ENCODE data around the gene TP53I11. TPM values are rescaled to one million over a fixed set of nuclear protein-coding genes. Genes with fewer than 3 reads are reported as not detected.

Gene TP53I11
- total RNA-seq, 2 donors from 2014 or later: 60.0 to 141 TPM

DNA sequence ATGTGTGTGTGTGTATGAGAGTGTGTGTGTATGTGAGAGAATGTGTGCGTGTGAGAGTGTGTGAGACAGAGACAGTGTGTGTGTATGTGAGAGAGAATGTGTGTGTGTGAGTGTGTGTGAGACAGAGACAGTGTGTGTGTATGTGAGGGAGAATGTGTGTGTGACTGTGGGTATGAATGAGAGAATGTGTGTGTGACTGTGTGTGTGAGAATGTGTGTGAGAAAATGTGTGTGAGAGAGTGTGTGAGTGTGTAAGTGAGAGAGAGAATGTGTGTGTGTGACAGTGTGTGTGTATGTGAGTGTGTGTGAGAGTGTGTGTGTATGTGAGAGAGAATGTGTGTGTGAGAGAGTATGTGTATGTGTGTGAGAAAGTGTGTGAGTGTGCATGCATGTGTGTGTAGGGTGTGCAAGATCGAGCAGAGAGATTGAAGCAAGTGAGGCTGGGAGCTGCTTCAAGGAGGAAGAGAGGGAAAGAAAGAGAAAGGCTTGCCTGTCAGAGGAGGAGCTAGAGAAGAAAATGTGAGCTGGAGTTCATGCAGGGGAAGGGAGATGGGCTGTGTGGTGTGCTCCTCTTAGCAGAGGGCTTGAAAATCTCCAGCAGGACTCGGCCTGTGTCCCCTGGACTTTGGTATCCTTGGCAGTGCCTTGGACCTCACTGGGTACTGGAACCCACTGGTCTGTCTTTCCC, 27.7 kb upstream of the TP53I11 start:
- no peaks in the 10 kb centered on the region for H3K36me3 ChIP-seq
- H3K27ac ChIP-seq: no peak overlapping the region
- no peak overlapping the region for H3K4me3 ChIP-seq
- ATAC-seq (ENCODE audit: insufficient number of reproducible peaks, low FRiP score, low read depth) (no peak), DNase-seq (ENCODE audit: low spot score) (no peak)
- H3K27me3 ChIP-seq (replicated peaks; ENCODE audit: insufficient read depth): no peaks in the 10 kb centered on the region
- H3K9me3 ChIP-seq: no peaks in the 10 kb centered on the region
- peaks cover 5 to 8% of the 10 kb centered on the region in 2 donors for H3K4me1 ChIP-seq (ENCODE audit: control insufficient read depth in 1 of 2, low read depth in 2 of 2)
- TF ChIP-seq, protein P1, sequence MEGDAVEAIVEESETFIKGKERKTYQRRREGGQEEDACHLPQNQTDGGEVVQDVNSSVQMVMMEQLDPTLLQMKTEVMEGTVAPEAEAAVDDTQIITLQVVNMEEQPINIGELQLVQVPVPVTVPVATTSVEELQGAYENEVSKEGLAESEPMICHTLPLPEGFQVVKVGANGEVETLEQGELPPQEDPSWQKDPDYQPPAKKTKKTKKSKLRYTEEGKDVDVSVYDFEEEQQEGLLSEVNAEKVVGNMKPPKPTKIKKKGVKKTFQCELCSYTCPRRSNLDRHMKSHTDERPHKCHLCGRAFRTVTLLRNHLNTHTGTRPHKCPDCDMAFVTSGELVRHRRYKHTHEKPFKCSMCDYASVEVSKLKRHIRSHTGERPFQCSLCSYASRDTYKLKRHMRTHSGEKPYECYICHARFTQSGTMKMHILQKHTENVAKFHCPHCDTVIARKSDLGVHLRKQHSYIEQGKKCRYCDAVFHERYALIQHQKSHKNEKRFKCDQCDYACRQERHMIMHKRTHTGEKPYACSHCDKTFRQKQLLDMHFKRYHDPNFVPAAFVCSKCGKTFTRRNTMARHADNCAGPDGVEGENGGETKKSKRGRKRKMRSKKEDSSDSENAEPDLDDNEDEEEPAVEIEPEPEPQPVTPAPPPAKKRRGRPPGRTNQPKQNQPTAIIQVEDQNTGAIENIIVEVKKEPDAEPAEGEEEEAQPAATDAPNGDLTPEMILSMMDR (IDR thresholded peaks at IDR 0.05): no peak

- no peaks in the 10 kb centered on the region for H3K9me3 ChIP-seq
- no peak overlapping the region for H3K27ac ChIP-seq
- H3K4me3 ChIP-seq: no peak overlapping the region
- DNase-seq (ENCODE audit: low spot score): no peak
- H3K36me3 ChIP-seq: no peaks in the 10 kb centered on the region
- no peak for ATAC-seq (ENCODE audit: insufficient number of reproducible peaks, low FRiP score, low read depth)
- TF ChIP-seq, protein P1 (IDR thresholded peaks at IDR 0.05): no peak
- no peaks in the 10 kb centered on the region for H3K27me3 ChIP-seq (replicated peaks; ENCODE audit: insufficient read depth)
- peaks cover 5 to 17% of the 10 kb centered on the region in 2 donors for H3K4me1 ChIP-seq (ENCODE audit: control insufficient read depth in 1 of 2, low read depth in 2 of 2)
These were observed 26.9 kb upstream of the TP53I11 start for GRCh38 chr11:44977493-44977984.

DNA sequence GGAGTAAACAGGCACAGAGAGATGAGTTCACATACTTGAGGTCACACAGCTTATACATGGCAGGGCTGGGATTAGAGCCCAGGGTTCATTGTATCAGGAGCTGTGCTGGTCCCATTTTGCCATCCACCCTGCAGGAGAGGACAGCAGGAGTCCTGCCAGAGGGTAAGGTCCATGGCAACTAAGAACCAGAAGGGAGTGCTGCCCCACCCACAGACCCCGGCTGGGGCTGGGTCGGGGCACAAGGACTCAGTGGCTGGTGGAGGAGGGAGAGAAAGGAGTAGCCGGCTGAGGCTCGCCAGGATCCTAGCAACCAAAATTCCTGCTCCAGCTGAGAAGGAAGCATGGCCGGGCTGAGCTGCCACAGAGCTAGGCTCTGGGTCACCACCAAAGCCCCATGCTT, 25.9 kb upstream of the TP53I11 start:
- H3K36me3 ChIP-seq: no peaks in the 10 kb centered on the region
- H3K27me3 ChIP-seq (replicated peaks; ENCODE audit: insufficient read depth): no peaks in the 10 kb centered on the region
- peaks cover 5 to 19% of the 10 kb centered on the region in 2 donors for H3K4me1 ChIP-seq (ENCODE audit: control insufficient read depth in 1 of 2, low read depth in 2 of 2)
- ATAC-seq (ENCODE audit: insufficient number of reproducible peaks, low FRiP score, low read depth) (no peak), DNase-seq (ENCODE audit: low spot score) (no peak)
- TF ChIP-seq, protein P1 (IDR thresholded peaks at IDR 0.05): no peak
- H3K9me3 ChIP-seq: no peaks in the 10 kb centered on the region
- H3K27ac ChIP-seq: no peak overlapping the region
- no peak overlapping the region for H3K4me3 ChIP-seq

DNA sequence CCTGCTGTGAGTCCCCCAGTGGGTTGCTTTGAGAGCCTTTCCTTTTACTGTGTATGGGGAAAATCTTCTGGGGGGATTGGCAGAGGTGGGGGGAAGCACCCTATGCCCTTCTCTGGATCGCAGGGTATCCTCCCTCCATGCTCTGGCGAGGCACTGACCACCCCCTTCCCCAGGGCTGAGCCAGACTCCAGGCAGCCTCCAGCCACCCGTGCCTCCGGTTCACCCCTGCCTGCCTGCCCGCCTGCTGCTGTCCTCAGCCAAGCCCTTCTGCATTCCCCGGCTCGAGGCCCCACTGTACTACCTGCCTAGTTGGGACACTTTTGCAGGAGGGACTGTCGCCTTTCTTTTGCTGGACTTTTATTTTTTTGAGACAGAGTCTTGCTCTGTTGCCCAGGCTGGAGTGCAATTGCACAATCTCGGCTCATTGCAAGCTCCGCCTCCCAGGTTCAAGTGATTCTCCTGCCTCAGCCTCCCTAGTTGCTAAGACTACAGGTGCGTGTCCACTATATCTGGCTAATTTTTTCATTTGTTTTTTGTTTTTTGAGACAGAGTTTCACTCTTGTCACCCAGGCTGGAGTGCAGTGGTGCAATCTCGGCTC, 23.8 kb upstream of the TP53I11 start:
- Histone ChIP-seq H3K4me3 (no peak overlapping the region), H3K27me3 (replicated peaks; ENCODE audit: insufficient read depth) (no peaks in the 10 kb centered on the region), H3K36me3 (no peaks in the 10 kb centered on the region), H3K9me3 (no peaks in the 10 kb centered on the region), H3K27ac (no peak overlapping the region), H3K4me1 (ENCODE audit: control insufficient read depth in 1 of 2, low read depth in 2 of 2) (peaks cover 5 to 19% of the 10 kb centered on the region in 2 donors)
- TF ChIP-seq, protein P1 (IDR thresholded peaks at IDR 0.05): no peak
- DNase-seq (ENCODE audit: low spot score) (no peak), ATAC-seq (ENCODE audit: insufficient number of reproducible peaks, low FRiP score, low read depth) (no peak)

- no peak for DNase-seq (ENCODE audit: low spot score)
These were observed 23.1 kb upstream of the TP53I11 start for GRCh38 chr11:44973632-44974401.

More at GRCh38 chr11:44973632-44974401, 23.1 kb upstream of the TP53I11 start:
- no peak overlapping the region for H3K4me3 ChIP-seq
- no peaks in the 10 kb centered on the region for H3K9me3 ChIP-seq
- no peaks in the 10 kb centered on the region for H3K27me3 ChIP-seq (replicated peaks; ENCODE audit: insufficient read depth)
- no peak overlapping the region for H3K27ac ChIP-seq
- TF ChIP-seq, protein P1 (IDR thresholded peaks at IDR 0.05): no peak
- no peak for ATAC-seq (ENCODE audit: insufficient number of reproducible peaks, low FRiP score, low read depth)
- no peaks in the 10 kb centered on the region for H3K36me3 ChIP-seq
- peaks cover 5 to 19% of the 10 kb centered on the region in 2 donors for H3K4me1 ChIP-seq (ENCODE audit: control insufficient read depth in 1 of 2, low read depth in 2 of 2)
